ENCODE data around the gene GIMAP5. TPM values are rescaled to one million over a fixed set of nuclear protein-coding genes. Genes with fewer than 3 reads are reported as not detected.

The GIMAP5 gene
- total RNA-seq, 1 experiment from 2014 or later: not detected

DNA sequence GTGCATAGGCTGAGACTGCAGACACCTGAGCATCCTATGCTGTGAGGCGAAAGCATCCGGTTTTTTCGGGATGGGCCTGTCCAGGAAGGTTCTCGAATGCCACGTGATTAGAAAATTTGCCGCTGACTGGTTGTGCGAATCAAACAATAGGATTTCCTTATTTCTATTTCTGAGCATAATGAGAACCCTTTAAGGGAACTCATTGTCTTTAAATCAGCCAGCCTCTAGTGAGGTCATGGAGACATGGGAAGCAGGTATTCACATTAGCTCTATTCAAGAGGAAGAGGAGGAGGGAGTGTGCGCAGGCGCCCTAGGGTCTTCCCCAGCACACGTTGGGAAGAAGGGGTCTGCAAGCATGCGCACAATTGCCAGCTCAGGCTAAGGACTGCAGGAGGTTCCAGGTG is 15.2 kb upstream of the GIMAP5 start:
- Histone ChIP-seq H4K91ac (ENCODE audit: insufficient read length, low read depth, low read length) (no peak overlapping the region), H4K8ac (replicated peaks; ENCODE audit: insufficient read length, low read depth, low read length) (no peak overlapping the region), H3K23me2 (ENCODE audit: insufficient read length, low read depth, low read length, poor library complexity, severe bottlenecking) (no peaks in the 10 kb centered on the region), H3K14ac (ENCODE audit: insufficient read depth, low read length) (no peak overlapping the region), H3K79me2 (ENCODE audit: insufficient read depth, low read length) (no peaks in the 10 kb centered on the region), H2BK20ac (ENCODE audit: low read depth, low read length, poor library complexity, severe bottlenecking) (no peak overlapping the region), H3K4ac (ENCODE audit: low read depth, low read length) (no peak overlapping the region), H2AFZ (ENCODE audit: low read length) (no peak overlapping the region), H3T11ph (ENCODE audit: low read length) (no peak overlapping the region), H3K27me3 (ENCODE audit: insufficient read depth, low read length) (peaks cover 7% of the 10 kb centered on the region; the same call in 1 of the 2 replicates), H3K9me3 (ENCODE audit: control insufficient read depth, low read depth, low read length) (no peaks in the 10 kb centered on the region), H2BK15ac (ENCODE audit: low read depth, low read length) (no peak overlapping the region), H2BK12ac (ENCODE audit: insufficient read length, low read depth, low read length) (no peak overlapping the region), H3K9ac (ENCODE audit: extremely low read depth, insufficient read length, low read length) (no peak overlapping the region), H3K18ac (ENCODE audit: insufficient read length, low read depth, low read length) (no peak overlapping the region), H3K56ac (ENCODE audit: insufficient read length, low read depth, low read length) (no peak overlapping the region), H2BK120ac (ENCODE audit: low read depth, low read length, poor library complexity, severe bottlenecking) (no peak overlapping the region), H3K79me1 (ENCODE audit: insufficient read depth, low read depth, low read length, poor library complexity, severe bottlenecking) (no peaks in the 10 kb centered on the region), H3K4me2 (ENCODE audit: insufficient read depth, insufficient read length, low read length) (no peak overlapping the region), H3K4me1 (ENCODE audit: insufficient read depth, low read length) (no peaks in the 10 kb centered on the region), H4K20me1 (ENCODE audit: control insufficient read depth, insufficient read depth, insufficient read length) (no peaks in the 10 kb centered on the region), H3K27ac (ENCODE audit: insufficient read length, low read depth, low read length) (no peak overlapping the region), H2BK5ac (ENCODE audit: insufficient read length, low read length) (no peak overlapping the region), H4K5ac (ENCODE audit: insufficient read length, low read depth, low read length) (no peak overlapping the region), H2AK5ac (ENCODE audit: insufficient read length, low read length) (no peak overlapping the region), H3K23ac (ENCODE audit: insufficient read length, low read depth, low read length) (no peak overlapping the region)
- Mint-ChIP-seq H3K4me1 (no peaks in the 10 kb centered on the region), H3K36me3 (ENCODE audit: insufficient read depth in 1 of 3, low read depth in 3 of 3) (no peaks in the 10 kb centered on the region), H3K9me3 (peaks cover 5 to 32% of the 10 kb centered on the region in 2 experiments; a peak in 3 of 5 replicates), H3K27ac (no peak overlapping the region), H3K27me3 (ENCODE audit: low read depth) (peaks cover 100% of the 10 kb centered on the region), H3K4me3 (no peak overlapping the region)
- TF ChIP-seq, protein P1, sequence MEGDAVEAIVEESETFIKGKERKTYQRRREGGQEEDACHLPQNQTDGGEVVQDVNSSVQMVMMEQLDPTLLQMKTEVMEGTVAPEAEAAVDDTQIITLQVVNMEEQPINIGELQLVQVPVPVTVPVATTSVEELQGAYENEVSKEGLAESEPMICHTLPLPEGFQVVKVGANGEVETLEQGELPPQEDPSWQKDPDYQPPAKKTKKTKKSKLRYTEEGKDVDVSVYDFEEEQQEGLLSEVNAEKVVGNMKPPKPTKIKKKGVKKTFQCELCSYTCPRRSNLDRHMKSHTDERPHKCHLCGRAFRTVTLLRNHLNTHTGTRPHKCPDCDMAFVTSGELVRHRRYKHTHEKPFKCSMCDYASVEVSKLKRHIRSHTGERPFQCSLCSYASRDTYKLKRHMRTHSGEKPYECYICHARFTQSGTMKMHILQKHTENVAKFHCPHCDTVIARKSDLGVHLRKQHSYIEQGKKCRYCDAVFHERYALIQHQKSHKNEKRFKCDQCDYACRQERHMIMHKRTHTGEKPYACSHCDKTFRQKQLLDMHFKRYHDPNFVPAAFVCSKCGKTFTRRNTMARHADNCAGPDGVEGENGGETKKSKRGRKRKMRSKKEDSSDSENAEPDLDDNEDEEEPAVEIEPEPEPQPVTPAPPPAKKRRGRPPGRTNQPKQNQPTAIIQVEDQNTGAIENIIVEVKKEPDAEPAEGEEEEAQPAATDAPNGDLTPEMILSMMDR (conservative IDR thresholded peaks at IDR 0.05): no peak
- DNase-seq: no peak
- WGBS (ENCODE audit: extremely low coverage, insufficient read length, low lambda C conversion rate): no CpG with 5 or more reads among the region's 11 CpGs
